Measurements from ENCODE around the gene NDST4. TPM values are rescaled to one million over a fixed set of nuclear protein-coding genes. Genes with fewer than 3 reads are reported as not detected.

Gene NDST4
- total RNA-seq, 1 experiment from 2014 or later = not detected

GRCh38 chr4:114866901-114867670, 246.3 kb downstream of the NDST4 start:
- no peak overlapping the region for H3K27ac ChIP-seq (ENCODE audit: low read length)
- intact Hi-C loops (cut with micrococcal nuclease) = no loop called here
- no peaks in the 10 kb centered on the region for H4K20me1 ChIP-seq (ENCODE audit: low read length)
- no peak overlapping the region for H2AFZ ChIP-seq (ENCODE audit: low read length)
- H3K9me2 ChIP-seq (replicated peaks; ENCODE audit: low read length) = no peaks in the 10 kb centered on the region
- no peak overlapping the region for H3K9ac ChIP-seq (ENCODE audit: low read length)
- H3F3A ChIP-seq (ENCODE audit: low read length, unreplicated experiment) = no peaks in the 10 kb centered on the region
- no peak overlapping the region for H3K4me2 ChIP-seq (ENCODE audit: low read length)
- H3K4me3 ChIP-seq (ENCODE audit: low read length) = no peak overlapping the region
- DNase-seq (no peak), ATAC-seq (no peak)
- H3K27me3 ChIP-seq (ENCODE audit: low read length) = no peaks in the 10 kb centered on the region
- TF ChIP-seq EZH2 (IDR thresholded peaks at IDR 0.05; ENCODE audit: low read length, unreplicated experiment) (no peak), EZH2phosphoT487 (IDR thresholded peaks at IDR 0.05; ENCODE audit: borderline replicate concordance, low read length) (no peak), CTCF (conservative IDR thresholded peaks at IDR 0.05; ENCODE audit: low read depth, low read length) (no peak)
- no peaks in the 10 kb centered on the region for H3K36me3 ChIP-seq (ENCODE audit: low read depth, low read length)
- no peaks in the 10 kb centered on the region for H3K4me1 ChIP-seq (ENCODE audit: insufficient read depth, low read length)
- no peaks in the 10 kb centered on the region for H3K9me3 ChIP-seq (ENCODE audit: low read length)
- POLR2A ChIA-PET (ENCODE audit: unreplicated experiment) = no interaction called here
- no peaks in the 10 kb centered on the region for H3K79me2 ChIP-seq (ENCODE audit: low read length)
- CTCF ChIA-PET = no interaction called here
- no TSS peak for BruUV-seq (replicated peaks)

GRCh38 chr4:114864060-114864459, 249.4 kb downstream of the NDST4 start:
- no peaks in the 10 kb centered on the region for H3K79me2 ChIP-seq (ENCODE audit: low read length)
- no peaks in the 10 kb centered on the region for H3K27me3 ChIP-seq (ENCODE audit: low read length)
- H3K4me3 ChIP-seq (ENCODE audit: low read length) = no peak overlapping the region
- H3K36me3 ChIP-seq (ENCODE audit: low read depth, low read length) = no peaks in the 10 kb centered on the region
- H4K20me1 ChIP-seq (ENCODE audit: low read length) = no peaks in the 10 kb centered on the region
- no peaks in the 10 kb centered on the region for H3K4me1 ChIP-seq (ENCODE audit: insufficient read depth, low read length)
- POLR2A ChIA-PET (ENCODE audit: unreplicated experiment) = no interaction called here
- no peak overlapping the region for H3K9ac ChIP-seq (ENCODE audit: low read length)
- no peak overlapping the region for H3K4me2 ChIP-seq (ENCODE audit: low read length)
- CTCF ChIA-PET = no interaction called here
- no peak for DNase-seq
- H3F3A ChIP-seq (ENCODE audit: low read length, unreplicated experiment) = no peaks in the 10 kb centered on the region
- H3K9me2 ChIP-seq (replicated peaks; ENCODE audit: low read length) = no peaks in the 10 kb centered on the region
- no peak overlapping the region for H3K27ac ChIP-seq (ENCODE audit: low read length)
- no peaks in the 10 kb centered on the region for H3K9me3 ChIP-seq (ENCODE audit: low read length)
- H2AFZ ChIP-seq (ENCODE audit: low read length) = no peak overlapping the region
- no TSS peak for BruUV-seq (replicated peaks)
- no peak for TF ChIP-seq EZH2phosphoT487 (IDR thresholded peaks at IDR 0.05; ENCODE audit: borderline replicate concordance, low read length)
- TF ChIP-seq EZH2 (IDR thresholded peaks at IDR 0.05; ENCODE audit: low read length, unreplicated experiment) = no peak
- intact Hi-C loops (cut with micrococcal nuclease) = no loop called here
- ATAC-seq = no peak

GRCh38 chr4:114860786-114861185, 252.6 kb downstream of the NDST4 start:
- no peaks in the 10 kb centered on the region for H3K36me3 ChIP-seq (ENCODE audit: low read depth, low read length)
- H3K27me3 ChIP-seq (ENCODE audit: low read length) = no peaks in the 10 kb centered on the region
- H3K9ac ChIP-seq (ENCODE audit: low read length) = no peak overlapping the region
- H2AFZ ChIP-seq (ENCODE audit: low read length) = no peak overlapping the region
- H3F3A ChIP-seq (ENCODE audit: low read length, unreplicated experiment) = no peaks in the 10 kb centered on the region
- BruUV-seq (replicated peaks) = no TSS peak
- no peak overlapping the region for H3K27ac ChIP-seq (ENCODE audit: low read length)
- no peak for DNase-seq
- H3K9me3 ChIP-seq (ENCODE audit: low read length) = no peaks in the 10 kb centered on the region
- H4K20me1 ChIP-seq (ENCODE audit: low read length) = no peaks in the 10 kb centered on the region
- H3K4me3 ChIP-seq (ENCODE audit: low read length) = no peak overlapping the region
- no peak for ATAC-seq
- no peak overlapping the region for H3K4me2 ChIP-seq (ENCODE audit: low read length)
- no peaks in the 10 kb centered on the region for H3K79me2 ChIP-seq (ENCODE audit: low read length)
- CTCF ChIA-PET = no interaction called here
- no peaks in the 10 kb centered on the region for H3K4me1 ChIP-seq (ENCODE audit: insufficient read depth, low read length)
- TF ChIP-seq EZH2phosphoT487 (IDR thresholded peaks at IDR 0.05; ENCODE audit: borderline replicate concordance, low read length) (no peak), EZH2 (IDR thresholded peaks at IDR 0.05; ENCODE audit: low read length, unreplicated experiment) (no peak), CTCF (conservative IDR thresholded peaks at IDR 0.05; ENCODE audit: low read depth, low read length) (no peak)
- no peaks in the 10 kb centered on the region for H3K9me2 ChIP-seq (replicated peaks; ENCODE audit: low read length)
- POLR2A ChIA-PET (ENCODE audit: unreplicated experiment) = no interaction called here
- intact Hi-C loops (cut with micrococcal nuclease) = no loop called here

Data from PC-3 (cell line).